RPMI7951 (cell line): Measurements from ENCODE around the gene YJEFN3. TPM values are rescaled to one million over a fixed set of nuclear protein-coding genes. Genes with fewer than 3 reads are reported as not detected.

Experiments used
- DNase-seq: peaks from one replicate; pipeline ENCODE4 v3.0.0-alpha.2; 2012; ENCODE audit warnings: low read depth
- total RNA-seq: library from RNA; depleted of rRNA; stranded (reverse); fragments of >200 nt; shearing (Covaris generic); gene quantifications from 2 replicates; pipeline ENCODE4 v1.2.3, GENCODE V29; 2014

YJEFN3 gene
- total RNA-seq, 1 experiment from 2014 or later = 0.12 TPM

- DNase-seq = no peak
Measured at GRCh38 chr19:19495614-19496603, 32.8 kb upstream of the YJEFN3 start.

GRCh38 chr19:19498255-19498991 is 30.3 kb upstream of the YJEFN3 start:
- DNase-seq = no peak

GRCh38 chr19:19499272-19499995 is 29.3 kb upstream of the YJEFN3 start:
- no peak for DNase-seq

DNA sequence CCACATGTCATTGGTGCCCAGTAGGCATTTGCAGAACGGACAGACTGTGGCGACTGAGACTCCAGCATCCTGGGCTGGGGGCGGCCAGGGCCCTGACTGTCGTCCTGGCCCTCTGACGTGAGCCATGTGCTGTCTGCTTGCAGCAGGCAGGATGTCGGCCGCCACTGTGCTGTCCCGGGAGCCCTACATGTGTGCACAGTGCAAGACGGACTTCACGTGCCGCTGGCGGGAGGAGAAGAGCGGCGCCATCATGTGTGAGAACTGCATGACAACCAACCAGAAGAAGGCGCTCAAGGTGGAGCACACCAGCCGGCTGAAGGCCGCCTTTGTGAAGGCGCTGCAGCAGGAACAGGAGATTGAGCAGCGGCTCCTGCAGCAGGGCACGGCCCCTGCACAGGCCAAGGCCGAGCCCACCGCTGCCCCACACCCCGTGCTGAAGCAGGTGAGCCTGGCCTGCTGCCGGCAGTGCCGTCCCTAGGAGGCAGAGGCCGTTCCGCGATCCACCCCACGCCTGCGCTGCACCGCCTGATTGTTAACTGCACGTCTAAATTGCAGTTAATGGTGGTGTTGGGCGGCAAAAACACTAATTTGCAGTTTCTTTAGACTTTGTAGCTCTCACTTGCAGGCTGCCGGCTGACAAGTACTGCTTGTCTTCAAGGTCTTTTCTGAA is 27.6 kb upstream of the YJEFN3 start:
- DNase-seq = no peak

DNA sequence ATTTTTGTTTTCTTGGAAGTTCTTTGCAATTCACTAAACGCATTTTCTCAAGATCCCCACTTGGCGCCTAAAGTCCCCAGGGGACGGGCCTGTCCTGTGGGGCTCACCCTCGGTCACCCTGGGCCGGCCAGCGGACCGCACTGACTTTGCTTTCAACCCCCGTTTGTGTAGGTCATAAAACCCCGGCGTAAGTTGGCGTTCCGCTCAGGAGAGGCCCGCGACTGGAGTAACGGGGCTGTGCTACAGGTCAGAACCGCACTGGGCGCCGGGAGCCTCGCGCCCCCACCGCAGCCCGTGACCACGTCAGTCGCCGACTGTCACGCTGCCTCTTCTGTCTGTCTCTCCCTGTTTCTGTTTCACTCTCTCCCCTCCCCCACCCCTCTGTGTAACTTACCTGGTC is 26.9 kb upstream of the YJEFN3 start:
- DNase-seq = no peak

DNA sequence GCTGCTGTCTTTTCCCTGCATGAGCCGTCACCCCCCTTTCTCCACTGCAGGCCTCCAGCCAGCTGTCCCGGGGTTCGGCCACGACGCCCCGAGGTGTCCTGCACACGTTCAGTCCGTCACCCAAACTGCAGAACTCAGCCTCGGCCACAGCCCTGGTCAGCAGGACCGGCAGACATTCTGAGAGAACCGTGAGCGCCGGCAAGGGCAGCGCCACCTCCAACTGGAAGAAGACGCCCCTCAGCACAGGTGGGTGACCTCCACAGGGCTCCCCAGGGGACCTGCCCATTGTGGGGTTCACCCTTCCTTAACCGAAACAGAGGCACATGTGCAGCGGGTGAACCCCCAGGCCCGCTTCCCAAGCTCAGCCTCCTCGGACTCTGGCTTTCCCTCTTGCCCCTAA is 26.4 kb upstream of the YJEFN3 start:
- DNase-seq = no peak

DNA sequence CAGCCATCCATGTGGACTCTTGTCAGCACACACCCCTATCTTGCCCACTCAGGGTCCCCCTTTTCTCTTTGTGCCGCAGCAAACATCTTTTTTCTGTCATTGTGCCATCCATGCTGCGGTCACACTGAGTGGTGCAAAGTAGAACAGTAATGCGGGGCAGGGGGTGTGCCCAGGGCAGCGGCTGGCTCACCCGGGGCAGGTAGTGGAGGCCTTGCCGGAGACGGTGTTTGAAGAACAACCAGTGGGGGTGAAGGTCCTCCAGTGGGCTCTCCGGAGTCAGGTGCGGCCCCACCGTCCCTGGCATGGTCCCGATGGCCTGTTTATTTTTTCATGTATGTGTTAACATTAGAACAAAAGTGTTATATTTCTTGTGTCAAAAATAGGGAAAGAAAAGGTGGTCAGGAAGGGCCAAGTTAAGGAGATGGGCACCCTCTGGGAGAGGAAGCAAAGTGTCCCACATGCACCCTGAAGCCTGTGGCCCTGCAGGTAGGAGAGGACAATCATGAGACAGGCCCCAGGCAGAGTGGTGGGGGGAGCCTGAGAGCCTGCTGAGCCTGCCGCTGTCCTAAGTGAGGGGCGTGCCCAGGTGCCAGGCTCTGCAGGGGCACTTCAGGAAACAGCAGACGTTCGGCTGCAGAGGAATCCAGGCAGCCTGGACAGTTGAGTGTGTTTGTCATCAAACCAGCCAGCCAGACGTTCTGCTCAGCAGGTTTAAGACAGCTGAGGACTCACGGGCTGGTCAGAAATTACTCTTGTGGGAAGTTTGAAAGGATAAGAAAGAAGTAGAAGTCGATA is 25.7 kb upstream of the YJEFN3 start:
- no peak for DNase-seq

GRCh38 chr19:19504754-19505668 is 23.7 kb upstream of the YJEFN3 start:
- no peak for DNase-seq

DNA sequence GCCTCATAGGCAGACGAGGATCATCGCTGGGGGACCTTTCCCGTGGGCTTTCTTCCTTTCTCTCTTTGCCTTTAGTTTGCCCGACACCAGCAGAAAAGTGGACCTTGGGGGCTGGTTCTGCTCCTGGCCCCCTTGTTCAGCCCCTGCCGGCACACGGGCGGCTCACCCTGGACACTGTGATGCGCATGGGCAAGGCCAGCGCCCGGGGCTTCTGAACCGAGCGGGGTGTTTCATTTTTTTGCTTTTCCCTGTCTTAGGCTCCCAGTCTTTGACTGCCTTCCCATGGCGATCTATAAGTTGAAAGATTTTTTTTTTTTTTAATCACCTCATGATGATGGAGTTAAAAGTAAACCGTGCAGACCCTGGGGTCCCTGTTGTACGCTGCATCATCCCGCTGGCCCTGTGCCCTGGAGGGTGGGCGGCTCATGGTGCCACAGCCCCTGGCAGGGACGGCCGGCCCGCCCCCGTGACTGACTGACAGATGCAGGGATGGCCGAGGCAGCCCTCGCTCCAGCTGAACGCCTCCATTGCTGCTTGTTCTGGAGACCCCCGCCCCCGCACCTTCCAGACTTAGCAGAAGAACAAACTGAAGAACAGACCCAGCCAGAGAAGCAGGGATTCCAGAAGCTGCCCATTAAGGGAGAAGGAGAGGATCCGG is 22.9 kb upstream of the YJEFN3 start:
- DNase-seq = no peak

DNA sequence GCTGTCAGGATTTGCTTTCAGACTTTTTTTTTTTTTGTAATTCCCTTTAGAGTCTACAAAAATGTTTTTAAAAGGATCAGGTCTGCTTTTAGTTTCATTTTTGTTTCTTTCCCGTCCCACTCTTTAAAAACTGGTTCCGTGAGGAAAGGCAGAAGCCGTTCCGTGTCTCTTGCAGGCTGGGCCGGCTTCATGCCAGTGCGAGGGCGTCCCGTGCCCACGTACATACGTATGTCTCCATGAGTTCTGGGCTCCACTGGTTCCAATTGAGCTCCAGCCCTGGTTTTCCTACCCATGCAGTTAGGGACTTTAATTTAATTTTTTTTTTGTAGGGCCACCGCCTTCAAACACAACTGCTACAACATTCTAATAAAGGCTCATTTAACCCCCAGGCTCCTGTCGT is 22.1 kb upstream of the YJEFN3 start:
- DNase-seq = no peak

DNA sequence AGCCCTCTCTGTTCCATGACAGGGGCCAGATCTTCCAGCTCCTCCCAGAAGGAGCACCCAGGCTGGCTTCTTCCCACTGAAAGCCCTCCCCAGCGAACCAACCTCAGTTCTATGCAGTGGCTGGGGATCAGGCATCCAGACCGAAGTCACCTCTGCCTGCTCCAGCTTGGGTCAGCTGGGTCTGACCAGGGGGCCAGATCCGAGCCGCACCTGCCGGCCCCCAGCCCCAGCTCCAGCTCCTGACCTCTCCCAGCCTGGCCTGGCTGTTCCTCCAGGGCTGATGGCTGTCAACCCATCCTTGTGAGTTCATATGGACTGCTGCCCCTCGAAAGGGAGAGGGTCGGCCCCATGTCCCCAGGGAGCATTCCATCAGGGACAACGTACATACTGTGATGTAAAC is 21.4 kb upstream of the YJEFN3 start:
- DNase-seq = no peak

- no peak for DNase-seq
Measured at GRCh38 chr19:19508217-19508616, 20.5 kb upstream of the YJEFN3 start.

GRCh38 chr19:19510432-19510831 is 18.3 kb upstream of the YJEFN3 start:
- no peak for DNase-seq

GRCh38 chr19:19513682-19514081 is 15.0 kb upstream of the YJEFN3 start:
- DNase-seq = no peak

DNA sequence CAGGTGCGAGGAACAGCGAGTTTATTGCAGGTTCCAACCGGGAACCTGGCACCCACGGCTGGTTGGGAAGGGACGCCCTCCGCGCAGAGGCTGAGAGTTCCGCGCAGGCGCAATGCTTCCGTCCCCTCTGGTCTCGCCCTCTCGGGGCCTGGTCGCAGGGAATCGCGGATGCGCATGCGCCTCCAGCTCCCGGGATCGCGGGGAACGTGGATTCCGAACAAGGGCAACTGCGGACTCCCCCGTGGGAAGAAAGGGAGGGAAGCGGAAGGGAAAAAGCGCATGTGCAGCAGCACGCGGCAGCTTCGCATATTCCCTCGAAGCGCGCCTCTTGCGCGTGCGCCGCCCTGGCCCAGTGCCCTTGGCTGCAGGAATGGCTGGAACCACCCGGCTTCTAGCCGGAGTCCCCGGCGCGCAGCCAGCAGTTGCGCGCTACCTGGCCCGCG is 14.5 kb upstream of the YJEFN3 start:
- no peak for DNase-seq

DNA sequence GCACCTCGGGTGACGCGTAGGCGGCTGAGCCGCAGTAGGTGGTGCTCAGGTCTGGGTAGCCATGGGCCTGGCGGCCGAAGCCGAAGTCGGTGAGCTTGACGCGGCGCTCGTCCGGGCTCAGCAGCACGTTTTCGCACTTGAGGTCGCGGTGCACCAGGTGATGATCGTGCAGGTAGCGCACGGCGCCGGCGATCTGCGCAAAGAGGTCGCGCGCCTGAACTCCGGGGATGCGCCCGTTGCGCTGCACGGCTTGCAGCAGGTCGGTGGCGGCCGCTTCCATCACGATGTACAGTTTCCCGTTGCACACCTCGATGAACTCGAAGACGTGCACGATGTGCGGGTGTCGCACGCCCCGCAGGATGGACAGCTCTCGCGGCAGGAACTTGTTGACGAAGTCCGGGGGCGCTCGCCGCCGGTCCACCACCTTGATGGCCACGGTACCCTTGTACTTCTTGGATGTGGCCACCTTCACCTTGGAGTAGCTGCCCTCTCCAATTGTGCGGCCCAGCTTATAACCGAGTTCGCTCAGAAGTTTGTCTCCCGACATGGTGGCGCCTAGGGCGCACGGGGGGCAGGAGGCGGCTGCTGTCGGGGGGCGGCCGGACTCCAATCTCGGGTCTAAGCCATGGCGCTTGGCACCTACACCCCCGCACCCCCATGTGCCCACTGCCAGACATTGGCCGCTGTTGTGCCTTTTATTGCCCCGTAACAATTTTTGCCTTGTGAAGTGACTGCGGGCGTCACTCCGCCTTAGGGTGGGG is 13.7 kb upstream of the YJEFN3 start, which contains the start of gene TSSK6:
Gene TSSK6, minus strand, starts transcription at position 668 of the 761 bp plus-strand sequence. Its CDS starts 121 bp downstream, at position 547.
- DNase-seq = no peak

DNA sequence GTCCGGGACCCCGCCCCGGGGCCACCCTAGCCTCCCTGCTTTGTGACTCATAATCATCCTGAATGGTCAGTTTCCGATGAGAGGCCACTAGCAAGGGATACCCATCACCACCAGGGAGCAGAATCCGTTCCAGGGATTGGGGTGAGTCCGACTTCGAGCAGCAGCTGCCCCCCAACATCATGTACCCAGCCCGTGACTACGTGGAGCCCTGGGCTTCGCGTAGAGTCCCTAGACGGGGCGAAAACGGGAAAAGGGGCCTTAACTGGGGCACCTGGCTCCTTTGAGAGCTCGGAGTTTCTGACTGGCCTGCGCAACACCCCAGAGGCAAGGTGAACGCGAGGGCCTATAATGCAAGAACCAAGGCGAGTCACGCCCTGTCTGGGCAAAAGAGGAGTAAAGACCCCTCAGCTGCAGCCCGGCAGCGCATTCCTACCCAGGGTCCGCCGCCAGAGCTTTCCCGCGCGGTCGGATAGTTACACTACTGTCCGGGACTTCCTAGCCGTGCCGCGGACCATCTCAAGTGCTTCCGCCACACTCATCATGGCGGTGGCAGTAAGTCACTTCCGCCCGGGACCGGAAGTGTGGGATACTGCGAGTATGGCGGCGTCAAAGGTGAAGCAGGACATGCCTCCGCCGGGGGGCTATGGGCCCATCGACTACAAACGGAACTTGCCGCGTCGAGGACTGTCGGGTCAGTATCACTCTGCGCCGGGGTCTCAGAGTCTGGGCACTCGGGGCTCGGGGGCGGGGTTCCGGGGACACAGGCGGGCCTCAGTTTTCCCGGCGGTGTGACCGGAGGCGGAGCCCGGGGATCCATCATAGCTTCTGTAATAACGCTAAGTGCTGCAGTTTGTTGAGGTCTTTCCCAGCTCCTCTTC is 12.8 kb upstream of the YJEFN3 start, which contains the start of gene NDUFA13:
Gene NDUFA13, plus strand, starts transcription at position 584 of the 878 bp plus-strand sequence. Its CDS starts 14 bp downstream, at position 598.
- peak; percentile 91 for DNase-seq
